Peyer's patch (tissue), 4 donors: Measurements from ENCODE around the gene ARHGAP18. TPM values are rescaled to one million over a fixed set of nuclear protein-coding genes. Genes with fewer than 3 reads are reported as not detected.

Source experiments
- DNase-seq, 3 donors: peaks; one replicate each; pipeline ENCODE4 v3.0.0-alpha.2; 2017 to 2019
- H3K27ac ChIP-seq, 4 donors: fragments of 200-600 bp; sonication (generic); one replicate each; pipeline ENCODE4 v1.5.1; 2016 to 2019
- H3K27me3 ChIP-seq, 2 donors: fragments of 200-600 bp; sonication (generic); one replicate each; pipeline ENCODE4 v1.5.1; 2019
- H3K36me3 ChIP-seq, 3 donors: fragments of 200-600 bp; sonication (generic); one replicate each; pipeline ENCODE4 v1.5.1; 2016 to 2019
- H3K4me1 ChIP-seq, 4 donors: fragments of 200-600 bp; sonication (generic); one replicate each; pipeline ENCODE4 v1.5.1; 2016 to 2019
- H3K4me3 ChIP-seq, 4 donors: fragments of 200-600 bp; sonication (generic); 1 replicate in 3 of 4; 2 replicates in 1 of 4; pipeline ENCODE4 v1.5.1; 2016 to 2019; ENCODE audit warnings: mild to moderate bottlenecking in 1 of 4
- H3K9me3 ChIP-seq, 4 donors: fragments of 200-600 bp; sonication (generic); one replicate each; pipeline ENCODE4 v1.5.1; 2016 to 2019; ENCODE audit warnings: mild to moderate bottlenecking in 1 of 4
- POLR2A ChIP-seq, 2 donors: fragments of 450-650 bp; IDR thresholded peaks; one replicate each; pipeline ENCODE4 v1.5.1; 2017; ENCODE audit warnings: antibody characterized with exemption in 2 of 2, mild to moderate bottlenecking in 2 of 2, moderate library complexity in 2 of 2
- total RNA-seq, 4 donors: library from RNA; depleted of rRNA; stranded (reverse); fragments of >200 nt; gene quantifications; one replicate each; pipeline ENCODE4 v1.1.0, GENCODE V29; 2016
- TF ChIP-seq, protein P1 (sequence below), 6 experiments: fragments of 450-650 bp in 4 of 6; fragments of 200-600 bp in 2 of 6; sonication (generic) in 1 of 6; IDR thresholded peaks; one replicate each; pipeline ENCODE4 v1.5.1; 2017 to 2019; ENCODE audit warnings: antibody characterized with exemption in 6 of 6, mild to moderate bottlenecking in 3 of 6, moderate library complexity in 1 of 6

The ARHGAP18 gene
- total RNA-seq, 4 donors from 2014 or later, result 26.1 to 45.4 (median 33.5) TPM

DNA sequence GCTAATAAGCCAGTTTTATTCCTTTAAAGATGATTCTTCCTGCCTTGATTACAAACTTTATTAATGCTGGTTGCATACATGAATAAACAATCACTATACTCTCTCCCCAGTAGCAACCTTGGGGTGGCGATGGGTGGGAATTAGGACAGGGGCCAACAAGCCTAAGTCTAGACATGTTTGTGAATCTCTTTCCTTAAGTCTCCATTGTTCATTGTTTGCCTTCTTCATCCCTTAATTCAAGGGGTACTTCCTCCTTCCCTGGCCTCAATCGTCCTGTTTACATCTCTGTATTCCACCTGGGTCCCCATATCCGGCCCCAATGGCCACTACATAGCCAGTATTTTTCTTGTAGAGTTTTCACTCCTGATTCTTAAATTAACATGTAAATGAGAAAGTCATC is 66.0 kb downstream of the ARHGAP18 start:
- H3K9me3 ChIP-seq, result no peaks in the 10 kb centered on the region
- H3K27ac ChIP-seq, result no peak overlapping the region
- TF ChIP-seq, protein P1, sequence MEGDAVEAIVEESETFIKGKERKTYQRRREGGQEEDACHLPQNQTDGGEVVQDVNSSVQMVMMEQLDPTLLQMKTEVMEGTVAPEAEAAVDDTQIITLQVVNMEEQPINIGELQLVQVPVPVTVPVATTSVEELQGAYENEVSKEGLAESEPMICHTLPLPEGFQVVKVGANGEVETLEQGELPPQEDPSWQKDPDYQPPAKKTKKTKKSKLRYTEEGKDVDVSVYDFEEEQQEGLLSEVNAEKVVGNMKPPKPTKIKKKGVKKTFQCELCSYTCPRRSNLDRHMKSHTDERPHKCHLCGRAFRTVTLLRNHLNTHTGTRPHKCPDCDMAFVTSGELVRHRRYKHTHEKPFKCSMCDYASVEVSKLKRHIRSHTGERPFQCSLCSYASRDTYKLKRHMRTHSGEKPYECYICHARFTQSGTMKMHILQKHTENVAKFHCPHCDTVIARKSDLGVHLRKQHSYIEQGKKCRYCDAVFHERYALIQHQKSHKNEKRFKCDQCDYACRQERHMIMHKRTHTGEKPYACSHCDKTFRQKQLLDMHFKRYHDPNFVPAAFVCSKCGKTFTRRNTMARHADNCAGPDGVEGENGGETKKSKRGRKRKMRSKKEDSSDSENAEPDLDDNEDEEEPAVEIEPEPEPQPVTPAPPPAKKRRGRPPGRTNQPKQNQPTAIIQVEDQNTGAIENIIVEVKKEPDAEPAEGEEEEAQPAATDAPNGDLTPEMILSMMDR (IDR thresholded peaks at IDR 0.05), result no peak
- TF ChIP-seq POLR2A (IDR thresholded peaks at IDR 0.05), result no peak
- no peak overlapping the region for H3K4me3 ChIP-seq
- no peaks in the 10 kb centered on the region for H3K27me3 ChIP-seq
- H3K36me3 ChIP-seq, result peaks cover 0 to 7% (median 0%) of the 10 kb centered on the region in 3 donors
- no peaks in the 10 kb centered on the region for H3K4me1 ChIP-seq
- DNase-seq, result no peak

DNA sequence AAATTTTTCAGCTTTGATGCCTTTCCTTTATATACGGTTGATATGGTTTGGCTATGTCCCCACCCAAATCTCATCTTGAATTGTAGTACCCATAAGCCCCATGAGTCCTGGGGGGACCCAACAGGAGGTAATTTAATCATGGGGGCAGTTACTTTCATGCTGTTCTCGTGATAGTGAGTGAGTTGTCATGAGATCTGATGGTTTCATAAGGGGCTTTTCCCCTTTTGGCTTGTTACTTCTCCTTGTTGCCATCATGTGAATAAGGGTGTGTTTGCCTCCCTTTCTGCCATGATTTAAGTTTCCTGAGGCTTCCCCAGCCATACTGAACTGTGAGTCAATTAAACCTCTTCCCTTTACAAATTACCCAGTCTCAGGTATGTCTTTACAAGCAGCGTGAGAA is 66.8 kb downstream of the ARHGAP18 start:
- DNase-seq, result no peak
- Histone ChIP-seq H3K4me1 (peaks cover 0 to 1% (median 0%) of the 10 kb centered on the region in 4 donors), H3K36me3 (peaks cover 0 to 7% (median 0%) of the 10 kb centered on the region in 3 donors), H3K27ac (no peak overlapping the region), H3K9me3 (no peaks in the 10 kb centered on the region), H3K4me3 (no peak overlapping the region), H3K27me3 (no peaks in the 10 kb centered on the region)
- TF ChIP-seq POLR2A (IDR thresholded peaks at IDR 0.05), result no peak
- TF ChIP-seq, protein P1 (IDR thresholded peaks at IDR 0.05), result no peak

- Histone ChIP-seq H3K4me1 (peaks cover 0 to 4% (median 0%) of the 10 kb centered on the region in 4 donors), H3K27ac (no peak overlapping the region), H3K4me3 (no peak overlapping the region), H3K27me3 (no peaks in the 10 kb centered on the region), H3K36me3 (peaks cover 0 to 9% (median 0%) of the 10 kb centered on the region in 3 donors), H3K9me3 (no peaks in the 10 kb centered on the region)
- TF ChIP-seq, protein P1 (IDR thresholded peaks at IDR 0.05), result no peak
- no peak for TF ChIP-seq POLR2A (IDR thresholded peaks at IDR 0.05)
- DNase-seq, result no peak
Measured at GRCh38 chr6:129642322-129642721, 67.7 kb downstream of the ARHGAP18 start.

DNA sequence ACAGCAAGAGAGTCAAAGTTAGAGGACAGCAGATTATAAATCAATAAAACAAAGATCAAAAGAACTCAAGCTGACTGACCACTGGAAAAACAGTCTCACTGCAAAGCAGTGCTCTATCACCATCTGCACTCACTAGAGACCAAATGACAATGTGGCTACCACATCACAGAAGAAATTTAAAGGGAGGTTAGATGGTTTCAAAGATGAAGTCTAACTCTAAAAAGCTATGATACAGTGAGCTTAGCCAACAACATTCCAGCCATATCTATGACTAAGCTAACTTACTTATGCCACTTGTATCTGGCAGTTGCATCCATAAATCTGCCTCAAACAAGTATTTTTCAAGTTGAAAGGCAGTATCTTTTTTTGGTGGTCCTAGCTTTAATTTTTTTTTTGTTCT is 68.6 kb downstream of the ARHGAP18 start:
- TF ChIP-seq, protein P1 (IDR thresholded peaks at IDR 0.05), result no peak
- TF ChIP-seq POLR2A (IDR thresholded peaks at IDR 0.05), result no peak
- no peak for DNase-seq
- H3K4me1 ChIP-seq, result peaks cover 0 to 4% (median 0%) of the 10 kb centered on the region in 4 donors
- peaks cover 0 to 19% (median 0%) of the 10 kb centered on the region in 3 donors for H3K36me3 ChIP-seq
- no peak overlapping the region for H3K27ac ChIP-seq
- no peaks in the 10 kb centered on the region for H3K27me3 ChIP-seq
- no peak overlapping the region for H3K4me3 ChIP-seq
- no peaks in the 10 kb centered on the region for H3K9me3 ChIP-seq

DNA sequence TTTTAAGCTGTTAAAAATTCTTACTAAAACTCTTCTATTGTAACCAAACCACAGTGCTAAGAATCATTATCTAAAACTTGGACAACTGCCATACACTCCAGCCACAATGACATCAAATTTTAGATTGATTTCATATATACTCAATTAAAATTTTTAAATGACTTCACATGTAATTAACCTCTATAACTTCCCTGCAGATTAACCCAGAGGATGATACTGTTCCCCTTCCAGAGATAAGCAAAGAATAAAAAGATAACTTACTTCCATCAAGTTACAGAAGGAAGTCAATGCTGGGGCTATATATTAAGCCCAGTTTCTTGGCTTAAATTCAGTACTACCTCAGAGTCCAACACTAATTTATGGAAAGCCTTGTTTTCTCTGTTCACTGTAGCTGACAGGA is 71.3 kb downstream of the ARHGAP18 start:
- peaks cover 0 to 4% (median 0%) of the 10 kb centered on the region in 4 donors for H3K4me1 ChIP-seq
- peak overlapping the region in 1 of 4 donors; percentile 17 for H3K27ac ChIP-seq
- peaks cover 0 to 21% (median 0%) of the 10 kb centered on the region in 3 donors for H3K36me3 ChIP-seq
- no peak for DNase-seq
- TF ChIP-seq, protein P1 (IDR thresholded peaks at IDR 0.05), result no peak
- TF ChIP-seq POLR2A (IDR thresholded peaks at IDR 0.05), result no peak
- no peaks in the 10 kb centered on the region for H3K9me3 ChIP-seq
- no peak overlapping the region for H3K4me3 ChIP-seq
- no peaks in the 10 kb centered on the region for H3K27me3 ChIP-seq
